PFSK-1 (cell line): ENCODE measurements around the gene STAMBP.

Experiments
- POLR2AphosphoS5 ChIP-seq: IDR thresholded peaks from 2 replicates; pipeline ENCODE4 v1.6.1; 2012; ENCODE audit warnings: low read depth, mild to moderate bottlenecking, control low read depth, low read length, moderate library complexity
- SIN3A ChIP-seq: IDR thresholded peaks from 2 replicates; pipeline ENCODE4 v1.6.1; 2012; ENCODE audit warnings: mild to moderate bottlenecking, low read length, moderate library complexity, borderline replicate concordance; ENCODE audit not compliant: insufficient read depth
- TAF1 ChIP-seq: IDR thresholded peaks from 2 replicates; pipeline ENCODE4 v1.6.1; 2012; ENCODE audit warnings: low read length, control low read depth, borderline replicate concordance; ENCODE audit not compliant: insufficient read depth

GRCh38 chr2:73827660-73828388 lies 937 bp upstream of the STAMBP start:
- no peak for TF ChIP-seq SIN3A
- TF ChIP-seq TAF1 = no peak
- TF ChIP-seq POLR2AphosphoS5 = no peak
